Measurements from ENCODE around the gene UBE2J1.
"Not testable (repeated sequence)": the region's sequence is repeated elsewhere in the genome, so short reads cannot be mapped to it uniquely, and the experiment has no call there.

UBE2J1 gene

GRCh38 chr6:89297695-89298351 lies 54.7 kb downstream of the UBE2J1 start:
- H3K18ac ChIP-seq (ENCODE audit: low read length) = no peak overlapping the region
- H3K4ac ChIP-seq (ENCODE audit: low read depth, low read length) = no peak overlapping the region
- H3K9ac ChIP-seq (ENCODE audit: low read length) = no peak overlapping the region
- H2AK5ac ChIP-seq (ENCODE audit: low read length) = no peak overlapping the region
- no peaks in the 10 kb centered on the region for H3K27me3 ChIP-seq (ENCODE audit: insufficient read depth, low read length)
- H3K4me1 ChIP-seq (ENCODE audit: control insufficient read depth in 1 of 2, insufficient read depth in 2 of 2, low read length in 2 of 2) = no peaks in the 10 kb centered on the region
- no peak overlapping the region for H2BK5ac ChIP-seq (ENCODE audit: low read depth, low read length, poor library complexity)
- H3K4me3 ChIP-seq (ENCODE audit: low read depth, low read length) = no peak overlapping the region
- no peak overlapping the region for H4K8ac ChIP-seq (ENCODE audit: low read depth, low read length)
- WGBS (ENCODE audit: extremely low coverage, insufficient coverage, insufficient read length) = no CpG with 5 or more reads among the region's 12 CpGs
- peaks cover 7% of the 10 kb centered on the region for H3K9me3 ChIP-seq (ENCODE audit: insufficient read depth, low read depth, low read length)
- no peak overlapping the region for H3K23ac ChIP-seq (ENCODE audit: low read length)
- no peak overlapping the region for H2BK120ac ChIP-seq (ENCODE audit: insufficient read depth, low read length, poor library complexity)
- H2BK12ac ChIP-seq (ENCODE audit: low read length) = no peak overlapping the region
- H3K27ac ChIP-seq (ENCODE audit: low read depth, low read length) = no peak overlapping the region
- peak; percentile 64 to 81 for DNase-seq
- H2AFZ ChIP-seq (ENCODE audit: insufficient read depth, low read length, poor library complexity) = no peak overlapping the region
- no peak overlapping the region for H3K14ac ChIP-seq (ENCODE audit: low read length)
- H3K4me2 ChIP-seq (ENCODE audit: low read length) = no peak overlapping the region
- H3K79me2 ChIP-seq (ENCODE audit: control insufficient read depth, insufficient read depth, low read length, poor library complexity) = no peaks in the 10 kb centered on the region
- no peaks in the 10 kb centered on the region for H3K79me1 ChIP-seq (ENCODE audit: low read length)
- no peak overlapping the region for H4K91ac ChIP-seq (ENCODE audit: low read depth, low read length)
- no peak overlapping the region for H4K12ac ChIP-seq (ENCODE audit: low read depth, low read length)
- no peaks in the 10 kb centered on the region for H3K36me3 ChIP-seq (ENCODE audit: control insufficient read depth in 1 of 2, insufficient read depth in 2 of 2, low read length in 2 of 2)

- H3K9me3 ChIP-seq (ENCODE audit: insufficient read depth, low read depth, low read length) = no peaks in the 10 kb centered on the region
- H3K18ac ChIP-seq (ENCODE audit: low read length) = no peak overlapping the region
- H3K4ac ChIP-seq (ENCODE audit: low read depth, low read length) = no peak overlapping the region
- no peak overlapping the region for H3K4me2 ChIP-seq (ENCODE audit: low read length)
- no peak overlapping the region for H3K27ac ChIP-seq (ENCODE audit: low read depth, low read length)
- H2AK5ac ChIP-seq (ENCODE audit: low read length) = no peak overlapping the region
- H2BK5ac ChIP-seq (ENCODE audit: low read depth, low read length, poor library complexity) = no peak overlapping the region
- peak overlapping the region; percentile 47 for H3K23ac ChIP-seq (ENCODE audit: low read length)
- WGBS (ENCODE audit: extremely low coverage, insufficient coverage, insufficient read length) = no CpG with 5 or more reads among the region's 2 CpGs
- H3K27me3 ChIP-seq (ENCODE audit: insufficient read depth, low read length) = no peaks in the 10 kb centered on the region
- H3K79me1 ChIP-seq (ENCODE audit: low read length) = no peaks in the 10 kb centered on the region
- H3K79me2 ChIP-seq (ENCODE audit: control insufficient read depth, insufficient read depth, low read length, poor library complexity) = no peaks in the 10 kb centered on the region
- no peak overlapping the region for H4K91ac ChIP-seq (ENCODE audit: low read depth, low read length)
- H3K9ac ChIP-seq (ENCODE audit: low read length) = no peak overlapping the region
- no peak overlapping the region for H3K14ac ChIP-seq (ENCODE audit: low read length)
- H4K12ac ChIP-seq (ENCODE audit: low read depth, low read length) = no peak overlapping the region
- no peaks in the 10 kb centered on the region for H3K36me3 ChIP-seq (ENCODE audit: control insufficient read depth in 1 of 2, insufficient read depth in 2 of 2, low read length in 2 of 2)
- no peaks in the 10 kb centered on the region for H3K4me1 ChIP-seq (ENCODE audit: control insufficient read depth in 1 of 2, insufficient read depth in 2 of 2, low read length in 2 of 2)
- no peak overlapping the region for H2BK12ac ChIP-seq (ENCODE audit: low read length)
- DNase-seq = no peak
- H2BK120ac ChIP-seq (ENCODE audit: insufficient read depth, low read length, poor library complexity) = no peak overlapping the region
- H3K4me3 ChIP-seq (ENCODE audit: low read depth, low read length) = no peak overlapping the region
- no peak overlapping the region for H4K8ac ChIP-seq (ENCODE audit: low read depth, low read length)
- no peak overlapping the region for H2AFZ ChIP-seq (ENCODE audit: insufficient read depth, low read length, poor library complexity)
These were observed 56.5 kb downstream of the UBE2J1 start for GRCh38 chr6:89295981-89296380.

- H2BK12ac ChIP-seq (ENCODE audit: low read length); H3K9me3 ChIP-seq (ENCODE audit: insufficient read depth, low read depth, low read length); H3K36me3 ChIP-seq (ENCODE audit: control insufficient read depth in 1 of 2, insufficient read depth in 2 of 2, low read length in 2 of 2); H3K79me2 ChIP-seq (ENCODE audit: control insufficient read depth, insufficient read depth, low read length, poor library complexity); DNase-seq; H2BK5ac ChIP-seq (ENCODE audit: low read depth, low read length, poor library complexity); H3K4me3 ChIP-seq (ENCODE audit: low read depth, low read length); H3K4me2 ChIP-seq (ENCODE audit: low read length); H3K4me1 ChIP-seq (ENCODE audit: control insufficient read depth in 1 of 2, insufficient read depth in 2 of 2, low read length in 2 of 2); H4K12ac ChIP-seq (ENCODE audit: low read depth, low read length); H3K27me3 ChIP-seq (ENCODE audit: insufficient read depth, low read length); H2AFZ ChIP-seq (ENCODE audit: insufficient read depth, low read length, poor library complexity); H3K27ac ChIP-seq (ENCODE audit: low read depth, low read length); H3K14ac ChIP-seq (ENCODE audit: low read length); H3K4ac ChIP-seq (ENCODE audit: low read depth, low read length); H3K18ac ChIP-seq (ENCODE audit: low read length); H3K23ac ChIP-seq (ENCODE audit: low read length); H2AK5ac ChIP-seq (ENCODE audit: low read length); H3K79me1 ChIP-seq (ENCODE audit: low read length); H4K91ac ChIP-seq (ENCODE audit: low read depth, low read length); H2BK120ac ChIP-seq (ENCODE audit: insufficient read depth, low read length, poor library complexity); H4K8ac ChIP-seq (ENCODE audit: low read depth, low read length); H3K9ac ChIP-seq (ENCODE audit: low read length): not testable (repeated sequence)
- no CpG with 5 or more reads among the region's 1 CpG for WGBS (ENCODE audit: extremely low coverage, insufficient coverage, insufficient read length)
These were observed 57.4 kb downstream of the UBE2J1 start for GRCh38 chr6:89295116-89295515.

- no CpG with 5 or more reads among the region's 11 CpGs for WGBS (ENCODE audit: extremely low coverage, insufficient coverage, insufficient read length)
- Histone ChIP-seq H3K4ac (ENCODE audit: low read depth, low read length) (no peak overlapping the region), H4K91ac (ENCODE audit: low read depth, low read length) (no peak overlapping the region), H3K4me2 (ENCODE audit: low read length) (no peak overlapping the region), H4K12ac (ENCODE audit: low read depth, low read length) (no peak overlapping the region), H2BK5ac (ENCODE audit: low read depth, low read length, poor library complexity) (no peak overlapping the region), H3K27ac (ENCODE audit: low read depth, low read length) (no peak overlapping the region), H3K4me1 (ENCODE audit: control insufficient read depth in 1 of 2, insufficient read depth in 2 of 2, low read length in 2 of 2) (no peaks in the 10 kb centered on the region), H3K18ac (ENCODE audit: low read length) (no peak overlapping the region), H3K14ac (ENCODE audit: low read length) (no peak overlapping the region), H3K79me2 (ENCODE audit: control insufficient read depth, insufficient read depth, low read length, poor library complexity) (no peaks in the 10 kb centered on the region), H3K79me1 (ENCODE audit: low read length) (no peaks in the 10 kb centered on the region), H2AFZ (ENCODE audit: insufficient read depth, low read length, poor library complexity) (no peak overlapping the region), H2BK12ac (ENCODE audit: low read length) (no peak overlapping the region), H3K4me3 (ENCODE audit: low read depth, low read length) (no peak overlapping the region), H3K9ac (ENCODE audit: low read length) (no peak overlapping the region), H3K23ac (ENCODE audit: low read length) (no peak overlapping the region), H4K8ac (ENCODE audit: low read depth, low read length) (no peak overlapping the region), H2AK5ac (ENCODE audit: low read length) (no peak overlapping the region), H3K27me3 (ENCODE audit: insufficient read depth, low read length) (no peaks in the 10 kb centered on the region), H2BK120ac (ENCODE audit: insufficient read depth, low read length, poor library complexity) (no peak overlapping the region), H3K9me3 (ENCODE audit: insufficient read depth, low read depth, low read length) (no peaks in the 10 kb centered on the region), H3K36me3 (ENCODE audit: control insufficient read depth in 1 of 2, insufficient read depth in 2 of 2, low read length in 2 of 2) (no peaks in the 10 kb centered on the region)
- no peak for DNase-seq
These were observed 61.2 kb downstream of the UBE2J1 start for GRCh38 chr6:89291256-89291819.

All from trophoblast cell (in vitro differentiated cells and primary cell).